A673 (cell line): ENCODE results near the gene RELT. TPM values are rescaled to one million over a fixed set of nuclear protein-coding genes. Genes with fewer than 3 reads are reported as not detected.

Experiments
- BruUV-seq: library from RNA; stranded (reverse); fragments of 400-500 nt; replicated peaks from 2 replicates; lab custom pipeline; 2021; lab: Mats Ljungman, UMichigan
- CTCF ChIA-PET: fragments of 300-600 bp; sonication (Branson Sonifier 250); formaldehyde crosslinking; loops from one replicate; lab custom pipeline; 2022; ENCODE audit warnings: antibody characterized with exemption; lab: Charles Lee
- POLR2A ChIA-PET: fragments of 300-600 bp; sonication (Branson Sonifier 250); formaldehyde crosslinking; loops from one replicate; lab custom pipeline; 2022; ENCODE audit warnings: antibody characterized with exemption; ENCODE audit not compliant: low non-redundant PET; lab: Charles Lee
- DNase-seq: peaks from one replicate; pipeline ENCODE4 v3.0.0-alpha.2; 2015; ENCODE audit warnings: low spot score
- H3K27ac ChIP-seq: fragments of 200-600 bp; sonication (generic); 2 replicates; pipeline ENCODE4 v1.5.1; 2016; ENCODE audit warnings: mixed run types, low read depth, mild to moderate bottlenecking, mixed read lengths, antibody characterized with exemption, low read length; ENCODE audit not compliant: poor library complexity, severe bottlenecking
- H3K27me3 ChIP-seq: fragments of 200-600 bp; sonication (generic); replicated peaks from 2 replicates; pipeline ENCODE4 v1.6.1; 2017; ENCODE audit warnings: mixed run types, low read depth, mild to moderate bottlenecking, mixed read lengths, antibody characterized with exemption, low read length; ENCODE audit not compliant: insufficient read depth, poor library complexity
- H3K36me3 ChIP-seq: fragments of 200-600 bp; sonication (generic); 2 replicates; pipeline ENCODE4 v1.6.1; 2016; ENCODE audit warnings: mixed run types, mild to moderate bottlenecking, mixed read lengths, antibody characterized with exemption, low read length; ENCODE audit not compliant: insufficient read depth, poor library complexity, severe bottlenecking
- H3K4me1 ChIP-seq: fragments of 200-600 bp; sonication (generic); 2 replicates; pipeline ENCODE4 v1.6.1; 2017; ENCODE audit warnings: mixed run types, mild to moderate bottlenecking, mixed read lengths, antibody characterized with exemption, low read length; ENCODE audit not compliant: insufficient read depth, poor library complexity, severe bottlenecking
- H3K4me3 ChIP-seq: fragments of 200-600 bp; sonication (generic); 2 replicates; pipeline ENCODE4 v1.5.1; 2016; ENCODE audit warnings: low read depth, mixed run types, mild to moderate bottlenecking, mixed read lengths, low read length; ENCODE audit not compliant: poor library complexity, severe bottlenecking
- H3K9me3 ChIP-seq: fragments of 200-600 bp; sonication (generic); 2 replicates; pipeline ENCODE4 v1.6.1; 2016; ENCODE audit warnings: mixed run types, low read depth, mild to moderate bottlenecking, mixed read lengths, antibody characterized with exemption, low read length; ENCODE audit not compliant: poor library complexity, severe bottlenecking
- EZH2 ChIP-seq: fragments of 200-600 bp; sonication (generic); IDR thresholded peaks from 2 replicates; pipeline ENCODE4 v1.6.1; 2017; ENCODE audit warnings: borderline replicate concordance, low read depth, mild to moderate bottlenecking, mixed read lengths, antibody characterized with exemption, low read length; ENCODE audit not compliant: poor library complexity, severe bottlenecking
- intact Hi-C: fragments of 100-400 bp; cut with micrococcal nuclease; formaldehyde crosslinking; loops from one replicate; pipeline ENCODE4 v1.10.0; 2022; ENCODE audit not compliant: unreplicated experiment
- total RNA-seq: library from RNA; stranded (reverse); gene quantifications from 2 replicates; pipeline ENCODE4 v1.2.3, GENCODE V29; 2021
- TF ChIP-seq, protein P1 (sequence below): fragments of 300-800, 200-600 bp; sonication (generic); conservative IDR thresholded peaks from 2 replicates; pipeline ENCODE4 v1.5.1; 2017; ENCODE audit warnings: low read depth, mild to moderate bottlenecking, antibody characterized with exemption, low read length, moderate library complexity, mixed read lengths

The RELT gene
- total RNA-seq, 1 experiment from 2014 or later, result 20.9 TPM

DNA sequence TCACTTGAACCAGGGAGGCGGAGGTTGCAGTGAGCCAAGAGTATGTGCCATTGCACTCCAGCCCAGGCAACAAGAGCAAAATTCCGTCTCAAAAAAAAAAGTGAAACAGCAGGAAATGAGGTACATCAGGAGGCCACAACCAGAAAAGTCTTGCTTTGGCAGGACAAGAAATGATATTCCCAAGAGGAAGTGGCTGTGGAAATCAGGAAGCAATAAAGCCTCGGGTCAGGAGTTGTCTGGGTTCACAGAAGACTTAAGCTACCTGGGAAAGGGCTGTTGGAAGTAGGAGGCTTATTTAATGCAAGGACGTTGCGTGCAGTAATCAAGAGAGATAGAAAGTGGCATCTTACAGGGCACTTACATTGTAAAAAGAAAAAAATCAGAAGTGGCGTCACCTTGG lies 9.2 kb upstream of the RELT start:
- no peaks in the 10 kb centered on the region for H3K9me3 ChIP-seq
- intact Hi-C loops, result no loop called here
- no peak overlapping the region for H3K4me3 ChIP-seq
- POLR2A ChIA-PET, result no interaction called here
- peaks cover 16% of the 10 kb centered on the region for H3K36me3 ChIP-seq
- CTCF ChIA-PET, result no interaction called here
- no peaks in the 10 kb centered on the region for H3K27me3 ChIP-seq
- TF ChIP-seq, protein P1, sequence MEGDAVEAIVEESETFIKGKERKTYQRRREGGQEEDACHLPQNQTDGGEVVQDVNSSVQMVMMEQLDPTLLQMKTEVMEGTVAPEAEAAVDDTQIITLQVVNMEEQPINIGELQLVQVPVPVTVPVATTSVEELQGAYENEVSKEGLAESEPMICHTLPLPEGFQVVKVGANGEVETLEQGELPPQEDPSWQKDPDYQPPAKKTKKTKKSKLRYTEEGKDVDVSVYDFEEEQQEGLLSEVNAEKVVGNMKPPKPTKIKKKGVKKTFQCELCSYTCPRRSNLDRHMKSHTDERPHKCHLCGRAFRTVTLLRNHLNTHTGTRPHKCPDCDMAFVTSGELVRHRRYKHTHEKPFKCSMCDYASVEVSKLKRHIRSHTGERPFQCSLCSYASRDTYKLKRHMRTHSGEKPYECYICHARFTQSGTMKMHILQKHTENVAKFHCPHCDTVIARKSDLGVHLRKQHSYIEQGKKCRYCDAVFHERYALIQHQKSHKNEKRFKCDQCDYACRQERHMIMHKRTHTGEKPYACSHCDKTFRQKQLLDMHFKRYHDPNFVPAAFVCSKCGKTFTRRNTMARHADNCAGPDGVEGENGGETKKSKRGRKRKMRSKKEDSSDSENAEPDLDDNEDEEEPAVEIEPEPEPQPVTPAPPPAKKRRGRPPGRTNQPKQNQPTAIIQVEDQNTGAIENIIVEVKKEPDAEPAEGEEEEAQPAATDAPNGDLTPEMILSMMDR, result no peak
- TF ChIP-seq EZH2, result no peak
- BruUV-seq, result no TSS peak
- no peaks in the 10 kb centered on the region for H3K4me1 ChIP-seq
- H3K27ac ChIP-seq, result no peak overlapping the region
- DNase-seq, result no peak

DNA sequence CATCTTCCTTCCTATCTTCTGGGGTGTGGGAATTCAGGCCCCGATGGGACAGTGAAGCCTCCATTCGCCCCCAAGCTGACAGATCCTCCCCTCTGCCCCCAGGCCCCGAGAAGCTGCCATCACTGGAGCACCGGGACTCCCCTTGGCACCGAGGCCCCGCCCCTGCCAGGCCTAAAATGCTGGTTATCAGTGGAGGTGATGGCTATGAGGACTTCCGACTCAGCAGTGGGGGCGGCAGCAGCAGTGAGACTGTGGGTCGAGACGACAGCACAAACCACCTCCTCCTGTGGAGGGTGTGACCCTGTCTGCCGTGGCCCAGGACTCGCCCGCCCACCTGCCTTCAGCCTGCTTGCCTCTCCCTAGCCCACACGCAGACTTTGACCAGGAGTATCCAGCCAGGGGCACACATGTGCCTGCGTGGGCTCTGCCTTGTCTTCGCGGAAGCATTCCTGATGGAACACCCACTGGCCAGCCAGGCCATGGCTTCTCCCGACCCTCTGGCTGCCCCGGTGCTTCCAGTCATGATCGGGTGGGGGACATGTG lies 8.6 kb upstream of the RELT start:
- Histone ChIP-seq H3K27me3 (no peaks in the 10 kb centered on the region), H3K27ac (no peak overlapping the region), H3K4me1 (no peaks in the 10 kb centered on the region), H3K36me3 (peaks cover 12% of the 10 kb centered on the region), H3K4me3 (no peak overlapping the region), H3K9me3 (no peaks in the 10 kb centered on the region)
- DNase-seq, result no peak
- no TSS peak for BruUV-seq
- intact Hi-C loops, result no loop called here
- ChIA-PET POLR2A (no interaction called here), CTCF (no interaction called here)
- TF ChIP-seq, protein P1, result no peak
- TF ChIP-seq EZH2, result no peak

DNA sequence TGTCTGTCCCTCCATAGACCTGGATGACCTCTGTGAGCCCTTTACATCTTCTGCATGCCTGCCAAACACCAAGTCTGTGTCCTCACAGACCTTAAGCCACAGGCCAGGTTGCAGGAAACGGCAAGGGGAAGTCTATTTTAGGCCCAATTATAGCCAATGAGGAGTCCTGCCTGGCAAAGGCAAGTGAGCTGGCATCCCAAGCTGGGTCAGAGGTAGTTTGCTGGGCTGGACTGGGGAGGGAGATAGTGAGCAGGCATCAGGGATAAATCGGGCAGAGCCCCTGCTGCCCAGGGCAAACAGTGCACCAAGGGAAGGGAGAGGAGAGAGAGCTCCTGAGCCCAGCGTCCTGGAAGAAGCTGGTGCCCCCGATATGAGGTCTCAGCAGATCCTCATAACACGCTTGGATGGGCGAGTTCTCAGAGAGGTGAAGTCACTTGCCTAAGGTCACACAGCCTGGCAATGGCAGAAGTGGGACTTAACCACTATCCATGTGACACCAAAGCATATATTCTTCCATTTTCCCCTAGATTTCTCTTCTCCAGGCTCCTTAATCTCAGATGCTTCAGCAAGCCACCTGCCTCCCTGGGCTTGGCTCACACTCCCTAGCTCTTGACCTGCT lies 3.7 kb upstream of the RELT start:
- H3K9me3 ChIP-seq, result no peaks in the 10 kb centered on the region
- peak; percentile 38 for DNase-seq
- ChIA-PET CTCF (interaction anchor here (1.2 kb wide), 1 partner anchor 21 kb away, joined by 3 read pairs; no protein-coding TSS in a partner anchor), POLR2A (no interaction called here)
- H3K4me3 ChIP-seq, result no peak overlapping the region
- no TSS peak for BruUV-seq
- no peaks in the 10 kb centered on the region for H3K36me3 ChIP-seq
- intact Hi-C loops, result no loop called here
- TF ChIP-seq, protein P1, result no peak
- no peak for TF ChIP-seq EZH2
- no peaks in the 10 kb centered on the region for H3K27me3 ChIP-seq
- H3K27ac ChIP-seq, result no peak overlapping the region
- peaks cover 6% of the 10 kb centered on the region for H3K4me1 ChIP-seq
